GM13976 (cell line): Measurements from ENCODE around the gene ADD1.

Experiments
- DNase-seq: peaks from one replicate; pipeline ENCODE4 v3.0.0; 2012; ENCODE audit warnings: low spot score
- CTCF ChIP-seq: IDR thresholded peaks from 2 replicates; pipeline ENCODE4 v1.5.1; 2012; ENCODE audit warnings: borderline replicate concordance, mild to moderate bottlenecking; ENCODE audit not compliant: insufficient read depth; ENCODE audit errors: extremely low read depth, missing control alignments, control extremely low read depth
- in situ Hi-C: fragments of 300-500 bp; cut with MboI; formaldehyde crosslinking; loops from one replicate; pipeline ENCODE4 v1.12.0; 2022; ENCODE audit warnings: low sequenced_read_pairs, mixed read lengths, inconsistent platforms; ENCODE audit not compliant: unreplicated experiment

Gene ADD1

DNA sequence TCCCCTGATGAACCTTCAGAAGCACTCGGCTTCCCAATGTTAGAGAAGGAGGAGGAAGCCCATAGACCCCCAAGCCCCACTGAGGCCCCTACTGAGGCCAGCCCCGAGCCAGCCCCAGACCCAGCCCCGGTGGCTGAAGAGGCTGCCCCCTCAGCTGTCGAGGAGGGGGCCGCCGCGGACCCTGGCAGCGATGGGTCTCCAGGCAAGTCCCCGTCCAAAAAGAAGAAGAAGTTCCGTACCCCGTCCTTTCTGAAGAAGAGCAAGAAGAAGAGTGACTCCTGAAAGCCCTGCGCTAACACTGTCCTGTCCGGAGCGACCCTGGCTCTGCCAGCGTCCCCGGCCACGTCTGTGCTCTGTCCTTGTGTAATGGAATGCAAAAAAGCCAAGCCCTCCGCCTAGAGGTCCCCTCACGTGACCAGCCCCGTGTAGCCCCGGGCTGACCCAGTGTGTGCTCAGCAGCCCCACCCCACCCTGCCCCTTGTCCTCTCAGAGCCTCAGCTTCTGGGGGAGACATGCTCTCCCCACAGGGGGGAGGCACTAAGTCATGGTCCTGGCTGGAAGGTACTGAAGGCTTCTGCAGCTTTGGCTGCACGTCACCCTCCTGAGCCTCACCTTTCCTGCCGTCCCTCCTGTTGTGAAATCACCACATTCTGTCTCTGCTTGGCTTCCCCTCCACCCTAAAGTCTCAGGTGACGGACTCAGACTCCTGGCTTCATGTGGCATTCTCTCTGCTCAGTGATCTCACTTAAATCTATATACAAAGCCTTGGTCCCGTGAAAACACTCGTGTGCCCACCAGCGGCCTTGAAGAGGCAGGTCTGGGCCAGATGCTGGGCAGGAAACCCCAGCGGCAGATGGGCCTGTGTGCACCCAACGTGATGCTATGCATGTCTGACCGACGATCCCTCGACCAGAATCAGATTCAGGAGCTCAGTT, 84.9 kb downstream of the ADD1 start:
- no peak for TF ChIP-seq CTCF
- no peak for DNase-seq
- in situ Hi-C loops = loop anchor here (5.0 kb wide), 1 partner anchor 161 kb away; no protein-coding TSS in a partner anchor

DNA sequence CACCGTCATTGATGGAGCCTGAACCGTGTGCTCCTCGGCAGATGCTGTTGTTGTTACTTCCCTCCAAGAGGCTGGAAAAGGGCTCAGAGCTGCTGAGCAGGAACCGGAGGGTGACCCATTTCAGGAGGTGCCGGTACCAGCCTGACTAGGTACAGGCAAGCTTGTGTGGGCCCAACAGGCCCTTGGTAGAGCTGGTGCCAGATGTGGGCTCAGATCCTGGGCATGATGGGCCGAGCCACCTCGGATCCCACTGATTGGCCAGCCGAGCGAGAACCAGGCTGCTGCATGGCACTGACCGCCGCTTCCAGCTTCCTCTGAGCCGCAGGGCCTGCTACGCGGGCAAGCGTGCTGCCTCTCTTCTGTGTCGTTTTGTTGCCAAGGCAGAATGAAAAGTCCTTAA, 85.8 kb downstream of the ADD1 start:
- DNase-seq = no peak
- TF ChIP-seq CTCF = no peak
- in situ Hi-C loops = loop anchor here (5.0 kb wide), 1 partner anchor 162 kb away; no protein-coding TSS in a partner anchor

GRCh38 chr4:2930135-2930757, 86.6 kb downstream of the ADD1 start:
- TF ChIP-seq CTCF = no peak
- in situ Hi-C loops = no loop called here
- no peak for DNase-seq

GRCh38 chr4:2930758-2931511, 87.3 kb downstream of the ADD1 start:
- TF ChIP-seq CTCF = no peak
- DNase-seq = no peak
- in situ Hi-C loops = no loop called here

DNA sequence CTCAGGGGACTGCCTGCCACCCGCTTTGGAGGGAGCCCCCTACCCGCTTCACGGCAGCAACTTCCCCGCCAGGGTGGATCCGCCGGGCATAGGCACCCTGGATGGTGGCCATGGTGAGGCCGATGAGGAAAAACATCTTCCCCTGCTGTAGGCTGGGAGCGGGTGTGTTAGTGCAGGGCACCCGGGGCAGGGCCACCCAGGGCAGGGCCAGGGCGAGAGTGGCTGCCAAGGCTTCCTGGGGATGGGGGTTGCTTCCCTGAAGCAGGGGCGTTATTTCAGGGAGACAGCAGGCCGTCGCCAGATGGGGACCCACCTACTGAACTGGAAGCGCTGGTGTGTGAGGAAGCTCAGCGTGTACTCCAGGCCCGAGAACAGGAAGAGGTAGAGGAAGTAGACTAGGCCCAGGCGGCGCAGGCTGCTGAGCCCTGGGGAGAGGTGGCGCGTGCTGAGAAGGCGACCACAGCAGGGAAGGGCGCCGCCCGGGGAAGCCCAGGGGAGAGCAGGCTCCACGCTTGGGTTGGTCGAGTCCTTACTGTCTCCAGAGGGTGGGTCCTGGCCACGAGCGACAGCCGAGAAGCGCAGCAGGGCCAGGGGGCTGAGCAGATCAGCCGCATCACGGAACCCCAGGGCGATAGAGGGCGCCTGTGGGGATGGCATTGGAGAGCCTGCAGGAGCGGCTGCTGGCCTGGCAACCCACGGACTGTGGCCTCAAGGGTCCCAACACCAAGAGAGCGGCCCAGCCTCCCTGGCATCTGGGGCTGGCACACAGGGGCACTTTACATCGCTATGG, 88.1 kb downstream of the ADD1 start:
- in situ Hi-C loops = no loop called here
- peak; percentile 54 for TF ChIP-seq CTCF
- peak; percentile 80 for DNase-seq

DNA sequence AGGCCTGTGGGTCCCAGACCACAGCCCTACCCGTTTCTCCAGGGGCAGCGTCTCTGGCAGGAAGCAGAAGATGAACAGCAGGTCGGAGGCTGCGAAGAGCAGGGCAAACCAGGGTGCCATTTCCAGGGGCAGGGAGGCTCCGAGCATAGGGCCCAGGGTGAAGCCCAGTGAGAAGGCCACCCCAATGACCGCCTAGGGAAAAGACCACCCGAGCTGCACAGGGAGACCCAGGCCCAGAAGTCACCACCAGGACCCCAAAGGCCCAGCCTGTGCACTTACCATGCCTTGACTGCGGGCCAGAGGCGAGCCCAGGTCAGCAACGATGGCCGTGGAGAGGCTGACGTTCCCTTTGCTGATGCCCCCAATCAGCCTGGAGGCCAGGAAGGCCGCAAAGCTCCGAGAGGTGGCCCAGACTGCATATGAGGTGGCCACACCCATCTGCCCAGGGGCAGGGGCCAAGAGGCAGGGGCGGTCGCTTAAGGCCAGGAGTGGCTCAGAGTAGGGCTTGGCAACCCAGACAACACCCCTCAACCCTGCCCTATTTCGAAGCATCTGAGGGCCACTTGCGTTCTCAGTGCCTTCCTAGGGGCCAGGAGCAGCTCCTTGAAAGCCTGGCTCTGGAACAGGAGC, 88.8 kb downstream of the ADD1 start:
- TF ChIP-seq CTCF = no peak
- no peak for DNase-seq
- in situ Hi-C loops = no loop called here
